NOMO-1 treated with DMSO at 0.1 percent for 48 hours (cell line): ENCODE results near the gene RORB.

Experiments used
- DNase-seq: peaks from one replicate; lab custom pipeline; 2025; ENCODE audit not compliant: unreplicated experiment; lab: John Stamatoyannopoulos, UW

Gene RORB

DNA sequence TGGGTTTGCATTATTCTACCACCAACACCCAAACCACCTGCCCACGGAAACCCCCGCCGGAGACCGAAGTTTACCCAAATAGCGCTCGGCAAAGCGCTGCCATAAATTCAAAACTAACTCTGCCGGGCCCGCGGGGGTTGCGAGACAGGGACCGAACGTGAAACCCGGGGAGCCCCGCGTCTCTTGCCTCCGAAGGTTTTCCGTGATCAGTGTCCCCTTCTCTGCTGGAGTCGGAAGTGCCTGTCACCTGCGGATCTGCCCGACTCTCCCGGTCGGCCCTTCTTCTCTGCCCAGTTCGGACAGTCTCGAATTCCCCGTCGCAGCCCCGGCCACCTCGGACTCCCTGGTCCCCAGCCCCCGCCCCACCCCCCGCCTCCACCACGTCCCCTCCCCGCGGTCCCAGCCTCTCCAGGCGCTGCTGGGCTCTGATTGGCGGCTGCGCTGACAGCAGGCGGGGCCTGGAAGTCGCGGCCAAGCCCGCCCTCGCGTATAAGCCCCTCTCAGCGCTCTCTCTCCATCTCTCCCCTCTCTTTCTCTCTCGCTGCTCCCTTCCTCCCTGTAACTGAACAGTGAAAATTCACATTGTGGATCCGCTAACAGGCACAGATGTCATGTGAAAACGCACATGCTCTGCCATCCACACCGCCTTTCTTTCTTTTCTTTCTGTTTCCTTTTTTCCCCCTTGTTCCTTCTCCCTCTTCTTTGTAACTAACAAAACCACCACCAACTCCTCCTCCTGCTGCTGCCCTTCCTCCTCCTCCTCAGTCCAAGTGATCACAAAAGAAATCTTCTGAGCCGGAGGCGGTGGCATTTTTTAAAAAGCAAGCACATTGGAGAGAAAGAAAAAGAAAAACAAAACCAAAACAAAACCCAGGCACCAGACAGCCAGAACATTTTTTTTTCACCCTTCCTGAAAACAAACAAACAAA is at the start of gene RORB:
RORB (plus strand) TSS at position 517 of the 929 bp plus-strand sequence. CDS start 642 bp downstream, outside the sequence.
- no peak for DNase-seq

DNA sequence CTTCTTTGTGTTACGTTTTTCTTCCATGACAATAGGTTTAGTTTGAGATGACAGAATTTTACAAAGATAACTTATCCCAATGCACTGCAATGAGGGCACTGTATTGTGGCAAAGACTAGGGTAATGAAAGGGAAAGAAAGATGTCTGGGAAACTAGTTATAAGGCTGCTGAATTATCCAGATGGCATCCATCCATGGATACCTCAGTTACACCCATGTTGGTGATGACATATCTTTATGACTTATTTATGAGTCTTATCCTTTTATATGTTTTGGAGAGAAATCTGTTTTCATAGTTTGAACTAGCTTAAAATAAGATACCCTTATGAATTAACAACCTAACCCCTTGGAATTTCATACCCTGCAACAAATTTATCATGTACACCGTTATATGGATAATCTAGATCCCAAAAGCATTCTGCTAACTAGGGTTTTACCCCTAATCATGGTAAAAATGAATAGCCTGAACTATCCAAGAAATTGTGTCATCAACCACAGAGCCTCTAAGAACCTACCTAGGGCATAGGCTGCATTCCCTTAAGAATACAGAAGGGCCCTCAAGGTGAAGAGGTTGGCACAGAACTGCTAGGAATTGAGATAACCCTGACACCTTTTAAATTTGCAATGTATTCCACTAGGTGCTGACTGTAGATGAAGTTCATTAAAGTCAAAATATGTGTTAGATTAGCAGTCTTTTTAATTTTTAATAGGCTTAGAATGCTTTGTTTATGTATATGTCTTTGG is 49.5 kb upstream of the RORB start:
- DNase-seq: no peak

DNA sequence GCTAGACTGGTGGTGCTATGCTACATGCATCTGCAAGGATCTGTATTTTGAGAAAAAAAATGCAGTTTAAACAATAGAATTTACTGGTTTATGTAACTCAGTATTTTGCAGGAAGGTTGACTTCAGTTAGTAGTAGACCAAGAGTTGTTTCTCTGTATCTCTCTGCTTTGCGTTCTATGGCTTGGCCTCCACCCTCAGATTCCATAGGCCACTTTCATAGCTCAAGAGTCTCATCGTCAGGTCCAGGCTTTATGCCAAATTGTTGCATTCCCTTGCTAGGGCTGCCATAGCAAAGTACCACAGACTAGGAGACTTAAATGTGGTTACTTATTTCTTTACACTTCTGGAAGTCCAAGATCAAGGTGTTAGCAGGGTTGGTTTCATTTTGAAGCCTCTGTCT is 48.1 kb upstream of the RORB start:
- no peak for DNase-seq

GRCh38 chr9:74458832-74459231 is 38.3 kb upstream of the RORB start:
- no peak for DNase-seq

GRCh38 chr9:74463825-74464224 is 33.3 kb upstream of the RORB start:
- peak; percentile 82 for DNase-seq

DNA sequence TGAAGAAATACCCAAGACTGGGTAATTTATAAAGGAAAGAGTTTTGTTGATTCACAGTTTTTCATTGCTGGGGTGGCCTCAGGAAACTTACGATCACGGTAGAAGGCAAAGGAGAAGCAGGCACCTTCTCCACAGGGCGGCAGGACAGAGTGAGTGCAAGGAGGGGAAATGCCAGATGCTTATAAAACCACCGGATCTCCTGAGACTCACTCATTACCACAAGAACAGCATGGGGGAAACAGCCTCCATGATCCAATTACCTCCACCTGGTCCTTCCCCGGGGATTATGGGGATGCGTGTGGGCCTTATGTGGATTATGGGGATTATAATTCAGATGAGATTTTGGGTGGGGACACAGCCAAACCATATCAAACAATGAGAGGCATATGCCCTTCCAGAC is 18.5 kb upstream of the RORB start:
- DNase-seq: no peak

GRCh38 chr9:74479711-74480110 is 17.4 kb upstream of the RORB start:
- DNase-seq: no peak

GRCh38 chr9:74487395-74487794 is 9.7 kb upstream of the RORB start:
- DNase-seq: no peak

DNA sequence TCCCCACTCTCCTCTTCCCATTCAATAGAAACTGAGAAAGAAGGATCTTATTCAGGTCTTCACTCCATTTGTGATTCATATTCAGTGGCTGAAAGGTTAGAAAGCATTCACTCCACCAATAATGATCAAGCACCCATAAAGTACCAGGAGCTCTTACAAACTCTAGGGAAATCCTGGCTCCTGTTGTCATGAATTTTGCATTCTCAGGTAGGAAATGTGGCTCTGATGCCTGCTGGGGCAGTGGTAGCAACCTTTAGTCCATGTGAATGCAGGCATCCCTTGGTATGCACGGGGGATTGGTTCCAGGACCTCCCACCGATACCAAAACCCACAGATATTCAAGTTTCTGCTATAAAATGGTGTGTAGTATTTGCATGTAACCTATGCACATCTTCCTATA is 3.6 kb upstream of the RORB start:
- DNase-seq: no peak

DNA sequence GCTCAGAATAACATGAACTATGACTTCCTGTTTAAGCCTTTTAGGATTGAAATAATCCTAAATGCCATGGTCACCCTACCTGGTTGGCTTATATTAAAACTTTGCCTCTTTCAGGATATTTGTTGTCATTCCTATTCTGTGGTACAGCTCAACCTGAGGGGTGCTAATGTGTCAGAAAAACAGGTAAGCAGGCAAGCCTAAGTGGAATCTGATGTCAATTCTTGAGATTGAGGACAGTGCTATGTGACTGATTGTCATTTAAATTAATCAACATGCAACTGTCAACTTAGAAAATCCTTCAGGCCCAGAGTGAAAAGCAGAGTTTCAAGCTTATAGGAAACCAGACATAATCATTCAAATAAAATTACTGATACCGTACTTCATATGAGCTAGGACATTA is 2.6 kb upstream of the RORB start:
- no peak for DNase-seq

GRCh38 chr9:74496406-74496805 is 729 bp upstream of the RORB start:
- no peak for DNase-seq

DNA sequence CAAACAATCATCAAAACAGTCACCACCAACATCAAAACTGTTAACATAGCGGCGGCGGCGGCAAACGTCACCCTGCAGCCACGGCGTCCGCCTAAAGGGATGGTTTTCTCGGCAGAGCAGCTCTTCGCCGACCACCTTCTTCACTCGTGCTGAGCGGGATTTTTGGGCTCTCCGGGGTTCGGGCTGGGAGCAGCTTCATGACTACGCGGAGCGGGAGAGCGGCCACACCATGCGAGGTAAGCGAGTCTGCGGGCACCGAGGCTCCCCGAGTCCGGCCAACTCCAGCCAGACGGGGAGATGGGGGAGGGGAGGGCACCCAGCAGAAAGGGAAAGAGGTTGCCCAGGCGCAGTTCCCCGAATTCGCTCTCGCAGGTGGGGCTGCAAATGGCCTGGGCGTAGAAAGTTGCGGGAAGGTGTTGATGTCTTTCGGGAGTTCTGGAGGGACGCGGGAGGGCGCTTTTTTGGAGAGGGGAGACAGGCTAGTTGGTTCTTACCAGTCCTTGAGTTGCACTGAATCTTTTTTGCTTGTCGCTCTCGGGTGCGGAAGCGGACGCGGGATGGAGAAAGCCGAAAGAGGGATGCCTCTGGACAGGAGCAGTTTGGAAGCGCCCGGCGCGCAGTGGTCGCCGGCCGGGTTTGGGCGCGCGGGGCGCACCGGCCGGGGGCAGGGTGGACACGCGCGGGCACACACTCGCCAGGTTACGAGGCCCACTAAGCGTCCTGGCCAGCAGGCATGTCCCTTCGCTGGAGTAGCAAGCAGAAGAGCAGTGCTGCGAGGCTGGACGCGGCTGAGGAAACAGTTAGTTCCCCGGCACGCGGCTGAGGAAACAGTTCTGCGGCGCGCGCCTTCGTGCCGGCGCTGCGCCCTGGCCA is 849 bp downstream of the RORB start:
- DNase-seq: no peak

GRCh38 chr9:74498621-74499095 is 1.5 kb downstream of the RORB start:
- DNase-seq: no peak

DNA sequence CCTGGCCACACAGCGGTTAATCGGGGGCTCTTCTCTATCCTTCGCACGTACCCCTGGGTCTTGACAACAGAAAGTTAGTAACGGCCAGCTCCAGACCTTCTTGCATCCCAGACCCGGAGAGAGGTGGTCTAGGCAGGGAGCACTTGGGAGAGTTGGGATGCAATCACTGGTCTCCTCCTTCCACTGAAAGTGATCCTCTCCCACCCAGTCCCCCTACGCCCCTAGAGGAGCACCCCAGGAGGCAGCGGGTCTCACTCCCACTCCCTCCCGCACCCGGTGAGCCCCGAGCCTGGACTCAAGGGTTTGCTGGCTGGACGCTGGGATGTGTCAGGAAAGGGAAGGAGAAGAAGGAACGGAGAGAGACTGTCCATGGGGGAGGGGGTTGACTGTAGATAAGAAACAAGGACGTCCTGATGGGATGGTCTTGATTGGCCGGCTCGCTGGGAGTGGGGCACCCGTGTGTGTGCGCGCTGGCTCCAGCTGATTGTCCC is 2.0 kb downstream of the RORB start:
- DNase-seq: no peak

DNA sequence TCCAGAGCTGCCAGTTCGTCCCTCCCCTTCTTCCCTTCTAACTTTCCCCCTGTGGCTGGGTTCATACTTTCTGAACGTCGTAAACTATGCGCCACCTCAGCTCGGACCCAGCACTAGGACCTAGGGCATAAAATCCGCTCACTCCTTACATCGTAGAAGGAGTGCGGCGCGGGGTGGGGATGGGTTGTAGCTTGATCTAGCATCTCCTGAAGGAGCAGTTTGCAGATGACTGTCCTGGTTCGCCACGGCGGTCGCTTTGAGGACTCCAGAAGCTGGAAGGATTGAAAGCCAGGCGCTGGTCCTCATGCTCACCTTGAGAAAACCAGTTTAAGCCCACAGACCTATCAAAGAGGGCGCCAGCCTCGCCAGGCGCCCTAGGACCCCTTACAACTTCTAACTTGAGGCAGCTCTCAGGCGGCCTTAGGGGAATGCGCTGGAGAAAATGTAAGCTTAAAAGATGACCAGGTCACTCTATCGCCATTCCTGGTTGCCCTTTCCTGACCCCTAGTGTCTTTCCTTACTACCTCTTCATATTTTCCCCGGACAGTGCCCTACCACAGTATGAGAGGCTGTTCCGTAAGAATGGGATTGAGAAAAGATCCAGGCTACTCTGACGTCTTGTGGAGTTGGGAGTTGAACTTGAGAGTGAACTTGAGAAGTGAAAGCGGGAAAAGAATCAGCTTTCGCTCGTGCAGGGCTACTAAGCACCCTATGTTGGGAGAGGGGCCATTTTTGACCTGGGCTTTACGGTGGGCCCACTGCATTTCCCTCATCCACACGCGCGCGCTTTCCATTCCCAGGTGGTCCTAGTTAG is 2.8 kb downstream of the RORB start:
- DNase-seq: no peak

GRCh38 chr9:74500584-74500924 is 3.4 kb downstream of the RORB start:
- DNase-seq: no peak

DNA sequence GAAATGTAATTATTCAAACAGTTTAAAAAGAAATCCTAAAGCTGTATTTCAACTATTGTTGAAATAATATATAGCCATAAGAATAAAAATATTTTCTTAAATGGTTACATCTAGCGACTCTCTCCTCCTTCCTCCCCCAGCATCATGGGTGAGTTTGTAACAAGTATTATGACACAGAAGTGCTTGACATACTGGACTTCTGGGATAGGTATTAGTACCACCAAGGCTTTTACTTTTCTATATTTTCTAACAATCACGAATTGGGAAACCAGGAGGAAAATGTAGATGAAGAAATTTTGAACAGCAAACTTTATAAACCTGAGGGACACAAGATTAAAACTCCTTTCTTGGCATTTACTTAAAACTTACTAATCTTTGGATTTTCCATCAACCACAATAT is 4.4 kb downstream of the RORB start:
- no peak for DNase-seq

GRCh38 chr9:74503219-74503618 is 6.1 kb downstream of the RORB start:
- no peak for DNase-seq

DNA sequence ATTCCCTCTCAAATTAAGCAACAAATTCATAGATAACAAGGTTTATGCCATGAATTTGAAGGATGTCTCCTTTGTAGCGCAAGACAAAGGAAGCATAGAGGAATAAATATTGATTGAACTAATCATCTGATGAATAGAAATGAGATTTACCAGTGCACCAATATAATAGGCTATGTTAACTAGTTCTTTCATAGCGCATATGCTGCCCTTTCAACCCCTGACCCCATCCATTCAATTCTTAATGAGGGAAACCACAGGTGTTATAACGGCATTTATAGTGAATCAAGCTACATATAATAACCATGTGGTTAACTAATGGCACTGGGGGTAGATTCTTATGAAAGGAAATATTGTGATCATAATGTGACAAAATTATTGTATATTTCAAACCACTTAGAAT is 6.5 kb downstream of the RORB start:
- no peak for DNase-seq

DNA sequence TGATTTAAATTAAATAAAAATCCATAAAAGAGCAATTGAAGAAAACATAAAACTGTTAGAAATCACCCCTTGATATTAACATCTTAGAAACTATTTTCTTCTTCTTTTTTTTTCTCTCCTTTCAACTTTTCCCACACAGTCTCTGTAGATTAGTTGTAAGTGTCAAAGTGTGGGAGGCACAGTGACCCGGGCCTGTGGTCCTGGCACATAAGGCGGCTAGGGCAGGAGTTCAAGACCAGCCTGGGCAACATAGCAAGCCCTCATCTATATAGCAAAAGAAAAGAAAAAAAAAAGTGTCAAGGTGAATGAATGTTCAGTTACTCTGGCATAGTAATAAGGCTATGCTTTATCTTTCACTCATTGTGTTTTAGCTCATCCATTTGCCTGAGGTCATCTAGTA is 14.2 kb downstream of the RORB start:
- no peak for DNase-seq
